ENCODE results near the gene SNN. TPM values are rescaled to one million over a fixed set of nuclear protein-coding genes. Genes with fewer than 3 reads are reported as not detected.

Gene SNN
- total RNA-seq, 1 donor from 2014 or later, result 27.6 TPM

GRCh38 chr16:11674001-11674817 is 6.0 kb downstream of the SNN start:
- TF ChIP-seq CTCF (IDR thresholded peaks at IDR 0.05; ENCODE audit: insufficient read depth, low read length, severe bottlenecking), result no peak
- Histone ChIP-seq H3K36me3 (ENCODE audit: control insufficient read depth, insufficient read depth, low read length) (peaks cover 11% of the 10 kb centered on the region), H3K27me3 (ENCODE audit: control insufficient read depth, insufficient read depth, low read length) (no peaks in the 10 kb centered on the region), H3K4me3 (ENCODE audit: low read depth, low read length) (no peak overlapping the region)
- no peak for DNase-seq (ENCODE audit: low read depth)
- FAIRE-seq, result no peak

- H3K4me3 ChIP-seq (ENCODE audit: low read depth, low read length), result no peak overlapping the region
- DNase-seq (ENCODE audit: low read depth) (no peak), FAIRE-seq (no peak)
- no peak for TF ChIP-seq CTCF (IDR thresholded peaks at IDR 0.05; ENCODE audit: insufficient read depth, low read length, severe bottlenecking)
- peaks cover 17% of the 10 kb centered on the region for H3K36me3 ChIP-seq (ENCODE audit: control insufficient read depth, insufficient read depth, low read length)
- H3K27me3 ChIP-seq (ENCODE audit: control insufficient read depth, insufficient read depth, low read length), result no peaks in the 10 kb centered on the region
Measured at GRCh38 chr16:11674818-11675560, 6.7 kb downstream of the SNN start.

GRCh38 chr16:11675561-11676511 is 7.6 kb downstream of the SNN start:
- H3K36me3 ChIP-seq (ENCODE audit: control insufficient read depth, insufficient read depth, low read length), result peaks cover 17% of the 10 kb centered on the region
- no peak for TF ChIP-seq CTCF (IDR thresholded peaks at IDR 0.05; ENCODE audit: insufficient read depth, low read length, severe bottlenecking)
- H3K4me3 ChIP-seq (ENCODE audit: low read depth, low read length), result no peak overlapping the region
- FAIRE-seq (no peak), DNase-seq (ENCODE audit: low read depth) (peak; percentile 46)
- no peaks in the 10 kb centered on the region for H3K27me3 ChIP-seq (ENCODE audit: control insufficient read depth, insufficient read depth, low read length)

- H3K27me3 ChIP-seq (ENCODE audit: control insufficient read depth, insufficient read depth, low read length), result no peaks in the 10 kb centered on the region
- FAIRE-seq, result no peak
- TF ChIP-seq CTCF (IDR thresholded peaks at IDR 0.05; ENCODE audit: insufficient read depth, low read length, severe bottlenecking), result no peak
- no peak overlapping the region for H3K4me3 ChIP-seq (ENCODE audit: low read depth, low read length)
- peak; percentile 73 for DNase-seq (ENCODE audit: low read depth)
- H3K36me3 ChIP-seq (ENCODE audit: control insufficient read depth, insufficient read depth, low read length), result peaks cover 17% of the 10 kb centered on the region
Measured at GRCh38 chr16:11676799-11677198, 8.5 kb downstream of the SNN start.

- FAIRE-seq (no peak), DNase-seq (ENCODE audit: low read depth) (no peak)
- Histone ChIP-seq H3K36me3 (ENCODE audit: control insufficient read depth, insufficient read depth, low read length) (peaks cover 18% of the 10 kb centered on the region), H3K27me3 (ENCODE audit: control insufficient read depth, insufficient read depth, low read length) (no peaks in the 10 kb centered on the region), H3K4me3 (ENCODE audit: low read depth, low read length) (no peak overlapping the region)
- TF ChIP-seq CTCF (IDR thresholded peaks at IDR 0.05; ENCODE audit: insufficient read depth, low read length, severe bottlenecking), result no peak
Measured at GRCh38 chr16:11677451-11677951, 9.2 kb downstream of the SNN start.
